ENCODE data around the gene LIFR.

DNA sequence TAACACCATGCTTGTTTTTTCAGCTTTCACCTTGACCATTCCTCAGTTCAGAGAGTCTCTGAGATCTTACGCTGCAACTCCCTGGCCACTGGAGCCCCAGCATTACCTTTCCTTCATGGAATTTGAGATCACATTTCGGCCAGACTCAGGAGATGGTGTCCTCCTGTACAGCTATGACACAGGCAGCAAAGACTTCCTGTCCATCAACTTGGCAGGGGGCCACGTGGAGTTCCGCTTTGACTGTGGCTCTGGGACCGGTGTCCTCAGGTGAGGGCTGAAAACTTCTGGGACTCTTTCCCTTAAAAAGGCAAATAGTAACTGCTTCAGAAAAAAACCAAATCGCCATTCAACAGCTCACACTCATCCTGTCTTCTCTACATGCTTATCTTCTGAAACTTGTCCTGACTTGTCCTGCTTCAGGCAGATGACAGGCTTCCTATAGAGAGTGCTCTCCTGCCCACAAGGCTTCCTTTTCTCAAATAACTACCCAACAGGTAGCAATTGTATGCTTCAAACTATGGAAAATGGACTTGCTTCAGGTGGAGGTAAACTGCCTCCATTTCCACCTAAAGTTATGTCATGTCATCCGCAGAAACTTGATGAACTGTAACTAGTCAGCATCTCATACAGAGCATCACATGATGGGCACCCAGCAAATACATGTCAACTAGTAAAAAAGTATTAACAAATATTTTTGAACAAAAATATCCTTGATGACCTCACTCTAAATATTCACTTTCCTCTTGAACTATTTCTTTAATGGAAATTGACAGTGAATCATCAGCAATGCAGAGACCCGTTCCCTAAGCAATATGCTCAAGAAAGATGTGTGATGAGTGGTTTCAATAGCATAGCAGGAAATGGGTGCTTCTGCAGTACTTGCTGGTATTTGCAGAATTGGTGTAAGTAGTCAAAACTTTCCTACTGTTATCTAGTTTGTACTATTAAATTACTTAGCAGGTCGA, 129.2 kb downstream of the LIFR start:
- TF ChIP-seq POLR2A (IDR thresholded peaks at IDR 0.05) (no peak), POLR2AphosphoS5 (IDR thresholded peaks at IDR 0.05) (no peak)
- TF ChIP-seq, protein P1, sequence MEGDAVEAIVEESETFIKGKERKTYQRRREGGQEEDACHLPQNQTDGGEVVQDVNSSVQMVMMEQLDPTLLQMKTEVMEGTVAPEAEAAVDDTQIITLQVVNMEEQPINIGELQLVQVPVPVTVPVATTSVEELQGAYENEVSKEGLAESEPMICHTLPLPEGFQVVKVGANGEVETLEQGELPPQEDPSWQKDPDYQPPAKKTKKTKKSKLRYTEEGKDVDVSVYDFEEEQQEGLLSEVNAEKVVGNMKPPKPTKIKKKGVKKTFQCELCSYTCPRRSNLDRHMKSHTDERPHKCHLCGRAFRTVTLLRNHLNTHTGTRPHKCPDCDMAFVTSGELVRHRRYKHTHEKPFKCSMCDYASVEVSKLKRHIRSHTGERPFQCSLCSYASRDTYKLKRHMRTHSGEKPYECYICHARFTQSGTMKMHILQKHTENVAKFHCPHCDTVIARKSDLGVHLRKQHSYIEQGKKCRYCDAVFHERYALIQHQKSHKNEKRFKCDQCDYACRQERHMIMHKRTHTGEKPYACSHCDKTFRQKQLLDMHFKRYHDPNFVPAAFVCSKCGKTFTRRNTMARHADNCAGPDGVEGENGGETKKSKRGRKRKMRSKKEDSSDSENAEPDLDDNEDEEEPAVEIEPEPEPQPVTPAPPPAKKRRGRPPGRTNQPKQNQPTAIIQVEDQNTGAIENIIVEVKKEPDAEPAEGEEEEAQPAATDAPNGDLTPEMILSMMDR (IDR thresholded peaks at IDR 0.05): no peak

All from sigmoid colon (tissue), 4 donors.